ENCODE measurements around the gene HLCS.

The HLCS gene

GRCh38 chr21:36706482-36706852 is 260.0 kb downstream of the HLCS start:
- no peak for TF ChIP-seq CTCF (IDR thresholded peaks at IDR 0.05)
- Histone ChIP-seq H3K4me3 (no peak overlapping the region), H3K27ac (no peak overlapping the region)
- DNase-seq (ENCODE audit: low spot score), result no peak

GRCh38 chr21:36705679-36706481 is 260.6 kb downstream of the HLCS start:
- TF ChIP-seq CTCF (IDR thresholded peaks at IDR 0.05), result no peak
- peak; percentile 64 for DNase-seq (ENCODE audit: low spot score)
- no peak overlapping the region for H3K27ac ChIP-seq
- H3K4me3 ChIP-seq, result peak overlapping the region; percentile 63

DNA sequence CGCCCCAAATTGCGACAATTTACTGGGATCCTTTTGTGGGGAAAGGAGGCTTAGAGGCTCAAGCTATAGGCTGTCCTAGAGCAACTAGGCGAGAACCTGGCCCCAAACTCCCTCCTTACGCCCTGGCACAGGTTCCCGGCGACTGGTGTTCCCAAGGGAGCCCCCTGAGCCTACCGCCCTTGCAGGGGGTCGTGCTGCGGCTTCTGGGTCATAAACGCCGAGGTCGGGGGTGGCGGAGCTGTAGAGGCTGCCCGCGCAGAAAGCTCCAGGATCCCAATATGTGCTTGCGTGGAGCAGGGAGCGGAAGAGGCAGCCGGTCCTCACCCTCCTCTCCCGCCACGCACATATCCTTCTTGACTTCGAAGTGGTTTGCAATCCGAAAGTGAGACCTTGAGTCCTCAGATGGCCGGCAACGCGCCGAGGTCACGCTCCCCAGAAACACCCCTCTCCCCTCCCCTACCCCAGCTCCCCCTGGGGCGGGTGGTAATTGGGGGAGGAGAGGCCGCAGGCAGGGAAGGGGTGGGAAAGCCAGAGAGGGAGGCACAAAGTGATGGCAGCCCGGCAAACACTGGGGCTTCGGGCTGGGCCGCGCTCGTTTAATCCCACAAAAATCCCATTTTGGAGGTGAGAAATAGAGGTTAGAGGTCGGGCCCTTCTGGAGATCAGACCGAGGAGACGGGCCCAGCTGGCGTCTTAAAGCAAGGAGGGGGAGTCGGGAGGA is 261.4 kb downstream of the HLCS start:
- Histone ChIP-seq H3K4me3 (peak overlapping the region; percentile 63), H3K27ac (no peak overlapping the region)
- no peak for TF ChIP-seq CTCF (IDR thresholded peaks at IDR 0.05)
- no peak for DNase-seq (ENCODE audit: low spot score)

GRCh38 chr21:36704281-36704957 is 262.1 kb downstream of the HLCS start:
- Histone ChIP-seq H3K27ac (no peak overlapping the region), H3K4me3 (peak overlapping the region; percentile 63)
- no peak for TF ChIP-seq CTCF (IDR thresholded peaks at IDR 0.05)
- DNase-seq (ENCODE audit: low spot score), result no peak

DNA sequence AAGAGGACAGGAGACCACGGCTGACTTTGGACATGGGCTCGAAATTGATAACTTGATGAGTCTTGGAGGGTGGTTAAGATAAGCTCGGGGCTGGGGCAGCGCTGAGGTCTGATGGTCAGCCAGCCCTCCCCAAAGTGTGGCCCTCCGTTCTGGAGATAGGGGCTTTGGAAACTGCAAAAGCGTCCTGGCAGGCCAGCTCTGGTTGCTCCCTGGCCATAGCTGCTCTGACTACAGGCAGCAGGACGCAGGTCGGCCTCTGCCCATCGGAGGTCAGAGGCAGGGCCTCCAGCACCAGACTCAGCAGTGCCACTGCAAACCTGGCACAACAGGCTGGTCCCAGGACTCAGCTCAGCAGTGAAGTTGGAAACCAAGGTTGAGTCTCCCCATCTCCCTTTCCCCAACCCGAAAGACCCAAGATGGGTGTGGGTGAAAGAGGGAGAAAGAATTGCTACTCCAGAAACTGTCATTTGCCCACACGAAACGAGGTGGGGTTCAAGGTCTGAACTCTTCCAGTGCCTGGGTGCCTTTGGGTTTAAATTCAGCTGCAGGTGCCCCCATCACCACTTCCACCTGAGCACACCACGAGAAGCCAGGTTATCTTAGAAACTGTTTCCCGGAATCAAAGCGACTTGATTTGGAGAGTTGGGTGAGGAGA is 262.7 kb downstream of the HLCS start:
- Histone ChIP-seq H3K4me3 (no peak overlapping the region), H3K27ac (no peak overlapping the region)
- TF ChIP-seq CTCF (IDR thresholded peaks at IDR 0.05), result no peak
- no peak for DNase-seq (ENCODE audit: low spot score)

DNA sequence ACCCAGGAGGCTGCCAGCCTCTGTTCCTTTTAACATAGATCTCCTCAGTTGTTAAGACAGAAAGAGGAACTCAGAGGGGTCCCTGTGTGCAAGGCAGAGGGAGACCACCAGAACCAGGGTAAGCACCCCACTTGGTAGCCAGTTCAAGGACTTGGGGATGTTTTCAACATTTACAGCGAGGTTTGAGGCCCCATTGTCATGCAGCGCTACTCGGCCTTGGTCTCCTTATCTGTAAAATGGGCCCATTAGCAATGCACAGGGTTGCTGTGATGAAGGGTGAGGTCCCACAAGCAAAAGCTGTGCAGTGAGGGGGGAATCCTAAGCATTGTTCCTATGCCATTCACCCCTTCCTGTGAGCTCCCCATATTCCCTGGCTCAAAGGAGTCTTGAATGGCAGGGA is 263.3 kb downstream of the HLCS start:
- Histone ChIP-seq H3K4me3 (no peak overlapping the region), H3K27ac (no peak overlapping the region)
- no peak for TF ChIP-seq CTCF (IDR thresholded peaks at IDR 0.05)
- no peak for DNase-seq (ENCODE audit: low spot score)

Data from coronary artery (tissue), 2 donors.